PC-9 (cell line): ENCODE data around the gene EIF2S2. TPM values are rescaled to one million over a fixed set of nuclear protein-coding genes. Genes with fewer than 3 reads are reported as not detected.

Experiments
- BruUV-seq: library from RNA; stranded (reverse); fragments of 400-500 nt; replicated peaks from 2 replicates; lab custom pipeline; 2021; lab: Mats Ljungman, UMichigan
- CTCF ChIA-PET: fragments of 300-600 bp; sonication (Branson Sonifier 250); formaldehyde crosslinking; loops from one replicate; lab custom pipeline; 2022; ENCODE audit warnings: antibody characterized with exemption; lab: Charles Lee
- POLR2A ChIA-PET: fragments of 300-600 bp; sonication (Branson Sonifier 250); formaldehyde crosslinking; loops from one replicate; lab custom pipeline; 2022; ENCODE audit warnings: antibody characterized with exemption; ENCODE audit not compliant: unreplicated experiment; lab: Charles Lee
- DNase-seq, 2 experiments: peaks; one replicate each; pipeline versions ENCODE4 v3.0.0 to v3.0.0-alpha.2; 2015 to 2022; ENCODE audit warnings: mixed read lengths in 1 of 2
- H2AFZ ChIP-seq: fragments of 200-600 bp; sonication (generic); 2 replicates; pipeline ENCODE4 v1.8.1; 2017; ENCODE audit warnings: antibody characterized with exemption
- H3F3A ChIP-seq: fragments of 200-600 bp; sonication (generic); 2 replicates; pipeline ENCODE4 v1.8.1; 2017; ENCODE audit warnings: antibody characterized with exemption, mild to moderate bottlenecking, low read depth; ENCODE audit not compliant: insufficient read depth
- H3K27ac ChIP-seq: fragments of 200-600 bp; sonication (generic); 2 replicates; pipeline ENCODE4 v1.6.1; 2016; ENCODE audit warnings: mixed run types
- H3K27me3 ChIP-seq: fragments of 200-600 bp; sonication (generic); 2 replicates; pipeline ENCODE4 v1.6.1; 2016; ENCODE audit warnings: low read depth, mixed run types; ENCODE audit not compliant: insufficient read depth
- H3K36me3 ChIP-seq: fragments of 200-600 bp; sonication (generic); 2 replicates; pipeline ENCODE4 v1.6.1; 2016; ENCODE audit warnings: low read depth, mixed run types
- H3K4me1 ChIP-seq: fragments of 200-600 bp; sonication (generic); replicated peaks from 2 replicates; pipeline ENCODE4 v1.6.1; 2016; ENCODE audit warnings: mixed run types; ENCODE audit not compliant: insufficient read depth
- H3K4me2 ChIP-seq: fragments of 200-600 bp; sonication (generic); 2 replicates; pipeline ENCODE4 v1.6.1; 2017; ENCODE audit warnings: mixed run types
- H3K4me3 ChIP-seq: fragments of 200-600 bp; sonication (generic); 2 replicates; pipeline ENCODE4 v1.6.1; 2016; ENCODE audit warnings: mixed run types
- H3K79me2 ChIP-seq: fragments of 200-600 bp; sonication (generic); 2 replicates; pipeline ENCODE4 v1.6.1; 2017; ENCODE audit warnings: low read depth, mixed run types
- H3K9me2 ChIP-seq: fragments of 200-600 bp; sonication (generic); 2 replicates; pipeline ENCODE4 v1.8.1; 2017; ENCODE audit warnings: mild to moderate bottlenecking; ENCODE audit not compliant: insufficient read depth
- H3K9me3 ChIP-seq: fragments of 200-600 bp; sonication (generic); 2 replicates; pipeline ENCODE4 v1.8.1; 2016; ENCODE audit warnings: low read depth; ENCODE audit not compliant: insufficient read depth
- H4K20me1 ChIP-seq: fragments of 200-600 bp; sonication (generic); 2 replicates; pipeline ENCODE4 v1.8.1; 2017; ENCODE audit not compliant: insufficient read depth
- EZH2 ChIP-seq: fragments of 200-600 bp; sonication (generic); IDR thresholded peaks from 2 replicates; pipeline ENCODE4 v1.8.0; 2017; ENCODE audit warnings: antibody characterized with exemption, low read depth
- intact Hi-C: fragments of 100-400 bp; cut with micrococcal nuclease; formaldehyde crosslinking; loops from one replicate; pipeline ENCODE4 v1.10.0; 2022; ENCODE audit not compliant: unreplicated experiment
- total RNA-seq: library from RNA; stranded (reverse); gene quantifications from 2 replicates; pipeline ENCODE4 v1.2.3, GENCODE V29; 2021
- TF ChIP-seq, protein P1 (sequence below): fragments of 200-600 bp; sonication (generic); conservative IDR thresholded peaks from 2 replicates; pipeline ENCODE4 v1.6.1; 2017; ENCODE audit warnings: mixed run types, antibody characterized with exemption, mild to moderate bottlenecking, moderate library complexity

EIF2S2 gene
- total RNA-seq, 1 experiment from 2014 or later = 162 TPM

DNA sequence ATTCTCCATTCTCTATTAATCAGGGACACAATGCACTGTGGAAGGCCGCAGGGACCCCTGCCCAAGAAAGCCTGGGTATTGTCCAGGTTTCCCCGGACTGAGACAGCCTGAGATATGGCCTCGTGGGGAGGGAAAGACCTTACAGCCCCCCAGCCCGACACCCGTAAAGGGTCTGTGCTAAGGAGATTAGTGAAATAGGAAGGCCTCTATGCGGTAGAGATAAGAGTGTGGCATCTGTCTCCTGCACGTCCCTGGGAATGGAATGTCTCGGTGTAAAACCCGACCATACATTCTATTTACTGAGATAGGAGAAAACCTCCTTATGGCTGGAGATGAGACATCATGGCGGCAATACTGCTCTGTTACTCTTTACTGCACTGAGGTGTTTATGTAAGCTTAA lies 15.7 kb upstream of the EIF2S2 start:
- Histone ChIP-seq H3K4me2 (no peak overlapping the region), H3K36me3 (no peaks in the 10 kb centered on the region), H3F3A (peaks cover 9% of the 10 kb centered on the region), H3K9me2 (no peaks in the 10 kb centered on the region), H3K4me1 (peaks cover 4% of the 10 kb centered on the region), H3K4me3 (no peak overlapping the region), H3K27ac (no peak overlapping the region), H3K79me2 (no peaks in the 10 kb centered on the region), H4K20me1 (no peaks in the 10 kb centered on the region), H2AFZ (no peak overlapping the region), H3K27me3 (no peaks in the 10 kb centered on the region), H3K9me3 (no peaks in the 10 kb centered on the region)
- TF ChIP-seq, protein P1, sequence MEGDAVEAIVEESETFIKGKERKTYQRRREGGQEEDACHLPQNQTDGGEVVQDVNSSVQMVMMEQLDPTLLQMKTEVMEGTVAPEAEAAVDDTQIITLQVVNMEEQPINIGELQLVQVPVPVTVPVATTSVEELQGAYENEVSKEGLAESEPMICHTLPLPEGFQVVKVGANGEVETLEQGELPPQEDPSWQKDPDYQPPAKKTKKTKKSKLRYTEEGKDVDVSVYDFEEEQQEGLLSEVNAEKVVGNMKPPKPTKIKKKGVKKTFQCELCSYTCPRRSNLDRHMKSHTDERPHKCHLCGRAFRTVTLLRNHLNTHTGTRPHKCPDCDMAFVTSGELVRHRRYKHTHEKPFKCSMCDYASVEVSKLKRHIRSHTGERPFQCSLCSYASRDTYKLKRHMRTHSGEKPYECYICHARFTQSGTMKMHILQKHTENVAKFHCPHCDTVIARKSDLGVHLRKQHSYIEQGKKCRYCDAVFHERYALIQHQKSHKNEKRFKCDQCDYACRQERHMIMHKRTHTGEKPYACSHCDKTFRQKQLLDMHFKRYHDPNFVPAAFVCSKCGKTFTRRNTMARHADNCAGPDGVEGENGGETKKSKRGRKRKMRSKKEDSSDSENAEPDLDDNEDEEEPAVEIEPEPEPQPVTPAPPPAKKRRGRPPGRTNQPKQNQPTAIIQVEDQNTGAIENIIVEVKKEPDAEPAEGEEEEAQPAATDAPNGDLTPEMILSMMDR = no peak
- TF ChIP-seq EZH2 = no peak
- BruUV-seq = no TSS peak
- CTCF ChIA-PET = interaction anchor here (0.7 kb wide), 1 partner anchor 727 kb away, joined by 10 read pairs; the partner anchor contains the start of gene CDK5RAP1
- intact Hi-C loops = loop anchor here (5.0 kb wide), 3 partner anchors 670 to 1225 kb away; partner anchors contain the start of gene CDK5RAP1
- POLR2A ChIA-PET = no interaction called here
- no peak for DNase-seq

DNA sequence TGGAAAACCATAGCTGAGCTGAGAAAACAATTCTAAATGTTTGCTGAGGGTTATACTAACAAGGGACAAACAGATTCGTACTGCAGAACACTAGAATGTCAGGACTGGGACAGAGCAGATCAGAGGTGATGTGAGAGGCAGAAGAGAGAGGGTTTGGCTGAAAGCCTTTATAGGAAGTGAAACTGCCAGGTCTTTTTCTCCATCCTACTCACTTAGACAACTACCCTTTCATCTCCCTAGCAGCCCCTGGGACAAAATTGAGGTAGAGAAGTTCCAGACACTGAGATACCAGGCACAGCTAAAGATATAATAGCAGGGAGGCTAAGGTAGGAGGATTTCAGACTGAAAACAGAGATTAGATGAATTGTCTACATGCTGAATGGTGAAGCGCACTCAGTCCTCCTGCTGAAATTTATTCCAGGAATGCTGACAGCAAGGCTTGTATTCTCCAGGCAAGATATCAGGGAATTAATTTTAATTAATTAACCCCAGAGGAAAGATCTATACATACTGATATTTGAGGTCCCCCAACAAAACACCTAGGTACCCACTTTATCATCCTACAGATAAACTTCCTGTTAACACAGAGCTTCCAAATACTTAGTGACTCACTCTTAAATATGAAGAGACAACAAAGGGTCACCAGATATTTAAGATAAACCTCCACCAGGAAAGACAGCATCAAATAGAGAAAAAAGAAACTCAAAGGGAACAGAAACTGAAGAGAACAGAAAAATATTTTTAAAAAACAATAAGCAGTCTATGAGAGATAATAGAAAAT lies 12.6 kb upstream of the EIF2S2 start:
- H3F3A ChIP-seq = peaks cover 15% of the 10 kb centered on the region
- H3K36me3 ChIP-seq = no peaks in the 10 kb centered on the region
- no peaks in the 10 kb centered on the region for H4K20me1 ChIP-seq
- ChIA-PET CTCF (no interaction called here), POLR2A (interaction anchor here (0.7 kb wide), 2 partner anchors 8 to 310 kb away, joined by 3 to 20 read pairs; no protein-coding TSS in a partner anchor)
- intact Hi-C loops = loop anchor here (2.0 to 5.0 kb wide), 4 partner anchors 72 to 1222 kb away; partner anchors contain the start of gene CDK5RAP1
- DNase-seq = peak in 1 of 2 experiments; percentile 42
- H3K9me3 ChIP-seq = no peaks in the 10 kb centered on the region
- TF ChIP-seq, protein P1 = no peak
- TF ChIP-seq EZH2 = no peak
- BruUV-seq = no TSS peak
- H3K27ac ChIP-seq = no peak overlapping the region
- H3K4me3 ChIP-seq = no peak overlapping the region
- H3K4me1 ChIP-seq = peaks cover 4% of the 10 kb centered on the region
- H3K27me3 ChIP-seq = no peaks in the 10 kb centered on the region
- no peak overlapping the region for H3K4me2 ChIP-seq
- no peak overlapping the region for H2AFZ ChIP-seq
- H3K79me2 ChIP-seq = no peaks in the 10 kb centered on the region
- H3K9me2 ChIP-seq = no peaks in the 10 kb centered on the region

DNA sequence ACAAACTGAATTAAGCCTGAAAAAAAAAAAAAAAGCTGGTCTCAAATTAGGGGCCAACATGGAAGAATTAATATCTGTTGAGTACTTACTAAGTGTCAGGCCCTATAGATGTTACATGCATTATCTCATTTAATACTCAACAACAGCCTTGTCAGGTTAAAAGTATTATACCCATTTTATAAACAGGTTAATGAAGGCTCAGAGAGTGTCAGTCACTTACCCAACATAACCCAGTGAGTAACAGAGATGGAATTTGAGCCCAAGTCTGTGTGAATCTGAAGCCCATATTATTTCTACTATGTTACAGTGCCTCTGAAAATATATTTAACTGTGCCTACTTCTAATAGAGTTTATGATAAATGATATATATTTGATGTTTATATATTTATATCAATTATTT lies 11.3 kb upstream of the EIF2S2 start:
- intact Hi-C loops = no loop called here
- Histone ChIP-seq H4K20me1 (no peaks in the 10 kb centered on the region), H3K36me3 (no peaks in the 10 kb centered on the region), H3F3A (peaks cover 15% of the 10 kb centered on the region), H2AFZ (no peak overlapping the region), H3K9me3 (no peaks in the 10 kb centered on the region), H3K27ac (no peak overlapping the region), H3K4me1 (peaks cover 4% of the 10 kb centered on the region), H3K9me2 (no peaks in the 10 kb centered on the region; the same call in 1 of the 2 replicates), H3K4me3 (no peak overlapping the region), H3K27me3 (no peaks in the 10 kb centered on the region), H3K79me2 (no peaks in the 10 kb centered on the region), H3K4me2 (no peak overlapping the region)
- TF ChIP-seq EZH2 = no peak
- TF ChIP-seq, protein P1 = no peak
- no TSS peak for BruUV-seq
- DNase-seq = no peak
- CTCF ChIA-PET = interaction anchor here (0.7 kb wide), 1 partner anchor 473 kb away, joined by 5 read pairs; no protein-coding TSS in a partner anchor
- POLR2A ChIA-PET = interaction anchor here (0.6 to 0.7 kb wide), 2 partner anchors 52 to 455 kb away, joined by 5 to 28 read pairs; no protein-coding TSS in a partner anchor
